Thyroid gland (tissue), 4 donors: ENCODE results near the gene ETS1. TPM values are rescaled to one million over a fixed set of nuclear protein-coding genes. Genes with fewer than 3 reads are reported as not detected.

Experiments
- DNase-seq, 2 donors: peaks; one replicate each; pipeline ENCODE4 v3.0.0-alpha.2; 2019
- H3K27ac ChIP-seq, 3 donors: fragments of 200-600 bp; sonication (generic); 1 replicate in 2 of 3; 2 replicates in 1 of 3; pipeline ENCODE4 v1.5.1; 2016 to 2019; ENCODE audit warnings: mild to moderate bottlenecking in 1 of 3, moderate library complexity in 1 of 3
- H3K27me3 ChIP-seq: fragments of 200-600 bp; sonication (generic); one replicate; pipeline ENCODE4 v1.5.1; 2019
- H3K36me3 ChIP-seq, 2 donors: fragments of 200-600 bp; sonication (generic); one replicate each; pipeline ENCODE4 v1.5.1; 2016 to 2019
- H3K4me1 ChIP-seq, 2 donors: fragments of 200-600 bp; sonication (generic); one replicate each; pipeline ENCODE4 v1.5.1; 2017 to 2019
- H3K4me3 ChIP-seq, 3 donors: fragments of 200-600 bp; sonication (generic); replicated peaks in 1 of 3; 1 replicate in 2 of 3; 2 replicates in 1 of 3; pipeline ENCODE4 v1.5.1; 2016; ENCODE audit warnings: mild to moderate bottlenecking in 1 of 3
- H3K9me3 ChIP-seq: fragments of 200-600 bp; sonication (generic); one replicate; pipeline ENCODE4 v1.5.1; 2017
- CTCF ChIP-seq, 6 experiments: fragments of 200-600 bp in 3 of 6; fragments of 450-650 bp in 3 of 6; sonication (generic) in 3 of 6; IDR thresholded peaks; one replicate each; pipeline ENCODE4 v1.5.1; 2016 to 2019; ENCODE audit warnings: antibody characterized with exemption in 6 of 6, mild to moderate bottlenecking in 2 of 6, inconsistent platforms in 1 of 6, moderate library complexity in 1 of 6
- POLR2A ChIP-seq, 2 donors: fragments of 450-650 bp; IDR thresholded peaks; one replicate each; pipeline ENCODE4 v1.6.1; 2017; ENCODE audit warnings: antibody characterized with exemption in 2 of 2, mild to moderate bottlenecking in 2 of 2, moderate library complexity in 1 of 2
- WGBS, 2 donors: methylation state at CpG; one replicate each; pipeline ENCODE4 v1.1.5; 2017; 5-methylcytosine and 5-hydroxymethylcytosine counted together
- intact Hi-C: fragments of 100-400 bp; cut with DNase I; formaldehyde crosslinking; loops from one replicate; pipeline ENCODE4 v1.15.1; 2023
- total RNA-seq, 4 donors: library from RNA; depleted of rRNA; stranded (reverse); fragments of >200 nt; gene quantifications; one replicate each; pipeline ENCODE4 v1.2.3, GENCODE V29; 2016

The ETS1 gene
- total RNA-seq, 4 donors from 2014 or later, result 38.4 to 79.4 (median 58.4) TPM

- no peak for DNase-seq
- TF ChIP-seq CTCF (IDR thresholded peaks at IDR 0.05) (no peak), POLR2A (IDR thresholded peaks at IDR 0.05) (no peak)
- Histone ChIP-seq H3K36me3 (no peaks in the 10 kb centered on the region), H3K4me3 (no peak overlapping the region), H3K27me3 (no peaks in the 10 kb centered on the region), H3K9me3 (no peaks in the 10 kb centered on the region), H3K4me1 (peaks cover 0 to 5% of the 10 kb centered on the region in 2 donors), H3K27ac (no peak overlapping the region)
- WGBS, 2 donors, result 90 to 100% methylated on average over 3 of the region's 3 CpGs
- intact Hi-C loops, result no loop called here
These were observed 20.2 kb downstream of the ETS1 start for GRCh38 chr11:128567130-128567529.

- WGBS, 2 donors, result 79 to 83% methylated on average over 5 of the region's 5 CpGs
- H3K27me3 ChIP-seq, result no peaks in the 10 kb centered on the region
- no peak overlapping the region for H3K27ac ChIP-seq
- H3K4me1 ChIP-seq, result peaks cover 0 to 4% of the 10 kb centered on the region in 2 donors
- no peak overlapping the region for H3K4me3 ChIP-seq
- no peak for DNase-seq
- no peaks in the 10 kb centered on the region for H3K36me3 ChIP-seq
- TF ChIP-seq POLR2A (IDR thresholded peaks at IDR 0.05), result no peak
- no peak for TF ChIP-seq CTCF (IDR thresholded peaks at IDR 0.05)
- H3K9me3 ChIP-seq, result no peaks in the 10 kb centered on the region
- intact Hi-C loops, result no loop called here
These were observed 21.5 kb downstream of the ETS1 start for GRCh38 chr11:128565881-128566280.

DNA sequence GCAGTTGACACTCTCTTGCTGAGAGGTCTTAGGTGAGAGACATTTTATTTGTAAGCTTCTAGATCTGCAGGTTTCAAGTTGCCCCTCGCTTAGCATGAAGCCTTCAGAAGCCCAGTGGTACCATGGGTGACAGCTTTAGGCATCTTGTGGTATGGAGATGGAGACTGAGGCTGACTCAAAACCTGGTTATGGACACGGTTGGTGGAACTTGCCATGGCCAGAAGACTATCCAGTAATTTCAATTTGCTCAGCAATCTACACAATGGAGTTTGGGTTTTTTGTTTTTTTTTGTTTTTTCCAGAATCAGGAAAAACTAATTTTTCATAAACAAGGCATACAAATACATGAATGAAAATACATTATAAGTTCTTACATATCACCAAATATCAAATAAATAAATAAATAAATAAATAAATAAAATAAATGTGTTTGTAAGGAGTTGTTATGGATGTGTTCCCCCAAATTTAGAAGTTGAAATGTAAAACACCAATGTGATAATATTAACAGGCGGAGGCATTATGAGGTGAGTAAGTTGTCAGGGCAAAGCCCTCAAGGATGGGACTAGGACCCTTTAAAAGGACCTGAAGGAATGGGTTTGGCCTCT is 22.6 kb downstream of the ETS1 start:
- no peaks in the 10 kb centered on the region for H3K9me3 ChIP-seq
- no peaks in the 10 kb centered on the region for H3K36me3 ChIP-seq
- no peak overlapping the region for H3K4me3 ChIP-seq
- WGBS, 2 donors, result 92 to 94% methylated on average over 3 of the region's 3 CpGs
- H3K27me3 ChIP-seq, result no peaks in the 10 kb centered on the region
- TF ChIP-seq CTCF (IDR thresholded peaks at IDR 0.05), result no peak
- no peak for TF ChIP-seq POLR2A (IDR thresholded peaks at IDR 0.05)
- no peaks in the 10 kb centered on the region for H3K4me1 ChIP-seq
- no peak for DNase-seq
- no peak overlapping the region for H3K27ac ChIP-seq
- intact Hi-C loops, result no loop called here

- Histone ChIP-seq H3K4me3 (no peak overlapping the region), H3K27me3 (no peaks in the 10 kb centered on the region), H3K9me3 (no peaks in the 10 kb centered on the region), H3K27ac (no peak overlapping the region), H3K36me3 (no peaks in the 10 kb centered on the region), H3K4me1 (no peaks in the 10 kb centered on the region)
- TF ChIP-seq POLR2A (IDR thresholded peaks at IDR 0.05) (no peak), CTCF (IDR thresholded peaks at IDR 0.05) (no peak)
- DNase-seq, result no peak
- 76 to 77% methylated on average over 10 to 11 of the region's 11 CpGs for WGBS, 2 donors
- intact Hi-C loops, result no loop called here
These were observed 23.3 kb downstream of the ETS1 start for GRCh38 chr11:128563942-128564641.

DNA sequence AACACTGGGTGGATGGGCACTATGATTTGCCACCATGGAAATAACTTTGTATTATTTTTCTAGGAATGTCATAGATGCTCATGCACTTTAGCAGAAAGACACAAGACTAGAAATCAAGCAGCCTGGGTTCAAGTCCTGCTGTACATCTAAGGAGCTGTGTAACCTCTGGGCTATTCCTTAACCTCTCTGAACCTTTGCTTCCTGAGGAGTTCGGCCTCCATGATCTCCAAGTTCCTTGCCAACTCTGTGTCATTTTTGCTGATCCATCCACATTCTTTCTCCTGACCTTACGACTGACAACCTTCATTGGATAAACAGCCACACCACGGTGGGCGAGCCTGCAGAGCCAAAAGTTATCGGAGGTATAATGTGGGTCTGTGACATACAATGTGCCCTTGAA is 24.1 kb downstream of the ETS1 start:
- Histone ChIP-seq H3K4me1 (no peaks in the 10 kb centered on the region), H3K27me3 (no peaks in the 10 kb centered on the region), H3K9me3 (no peaks in the 10 kb centered on the region), H3K4me3 (no peak overlapping the region), H3K36me3 (no peaks in the 10 kb centered on the region), H3K27ac (no peak overlapping the region)
- 80% methylated on average over 5 of the region's 5 CpGs for WGBS, 2 donors
- intact Hi-C loops, result no loop called here
- TF ChIP-seq POLR2A (IDR thresholded peaks at IDR 0.05), result no peak
- TF ChIP-seq CTCF (IDR thresholded peaks at IDR 0.05), result no peak
- DNase-seq, result no peak
